HCT116 (cell line): ENCODE measurements around the gene MIEF1. TPM values are rescaled to one million over a fixed set of nuclear protein-coding genes. Genes with fewer than 3 reads are reported as not detected.
A peak's percentile ranks its signal among the peaks of the same experiment; 100 is the strongest.

Experiments used
- ATAC-seq: fragments of 200-7000 bp; cut with Tn5 transposase; 2 replicates; pipeline ENCODE4 v1.9.1; 2020; ENCODE audit warnings: mild to moderate bottlenecking, moderate library complexity
- BruUV-seq: library from RNA; stranded (reverse); fragments of 400-500 nt; replicated peaks from 2 replicates; lab custom pipeline; 2021; lab: Mats Ljungman, UMichigan
- CTCF ChIA-PET: fragments of 300-600 bp; sonication (Branson Sonifier 250); formaldehyde crosslinking; loops from one replicate; lab custom pipeline; 2021; ENCODE audit warnings: antibody characterized with exemption; lab: Charles Lee
- POLR2A ChIA-PET: fragments of 300-600, 350-600 bp; sonication (Branson Sonifier 250); formaldehyde crosslinking; loops from one replicate; lab custom pipeline; 2021; ENCODE audit warnings: antibody characterized with exemption; lab: Charles Lee
- RAD21 ChIA-PET, 2 experiments: fragments of 300-600 bp; sonication (Branson Sonifier 250); formaldehyde crosslinking; loops; one replicate each; lab custom pipeline; 2023; ENCODE audit warnings: low total read pairs in 2 of 2; ENCODE audit not compliant: uncharacterized antibody in 2 of 2, unreplicated experiment in 2 of 2, low non-redundant PET in 1 of 2; lab: Charles Lee
- DNase-seq: peaks from one replicate; pipeline ENCODE4 v3.0.0-alpha.2; 2010; ENCODE audit warnings: low read depth, low spot score
- H2AFZ ChIP-seq: fragments of 200-600 bp; shearing (Covaris generic), sonication (generic); 2 replicates; pipeline ENCODE4 v1.6.1; 2017; ENCODE audit warnings: low read depth, mixed run types, mixed read lengths, antibody characterized with exemption, low read length; ENCODE audit not compliant: poor library complexity, severe bottlenecking
- H3K27ac ChIP-seq: 2 replicates; pipeline ENCODE4 v1.5.1; 2012; ENCODE audit warnings: low read depth, low read length
- H3K27me3 ChIP-seq: fragments of 200-600 bp; sonication (generic); 2 replicates; pipeline ENCODE4 v1.6.1; 2016; ENCODE audit warnings: mixed run types, low read length, mixed read lengths; ENCODE audit not compliant: insufficient read depth
- H3K36me3 ChIP-seq, 2 experiments: fragments of 200-500 bp in 1 of 2; fragments of 200-600 bp in 1 of 2; sonication (Bioruptor generic) in 1 of 2; sonication (generic) in 1 of 2; 2 replicates each; pipeline versions ENCODE4 v1.5.1 to v1.6.1; 2014 to 2016; ENCODE audit warnings: low read length in 2 of 2, inconsistent platforms in 1 of 2, mixed read lengths in 1 of 2, mixed run types in 1 of 2; ENCODE audit not compliant: insufficient read depth in 2 of 2, control insufficient read depth in 1 of 2
- H3K4me1 ChIP-seq, 2 experiments: fragments of 200-600 bp in 1 of 2; sonication (generic) in 1 of 2; 2 replicates each; pipeline versions ENCODE4 v1.5.1 to v1.6.1; 2012 to 2017; ENCODE audit warnings: low read length in 2 of 2, inconsistent platforms in 1 of 2, mild to moderate bottlenecking in 1 of 2, mixed read lengths in 1 of 2, mixed run types in 1 of 2, moderate library complexity in 1 of 2; ENCODE audit not compliant: insufficient read depth in 2 of 2, control insufficient read depth in 1 of 2
- H3K4me2 ChIP-seq: fragments of 200-600 bp; sonication (generic); 2 replicates; pipeline ENCODE4 v1.6.1; 2017; ENCODE audit warnings: mixed run types, low read length, mixed read lengths
- H3K4me3 ChIP-seq, 2 experiments: fragments of 200-600 bp in 1 of 2; sonication (generic) in 1 of 2; replicated peaks in 1 of 2; 2 replicates each; pipeline ENCODE4 v1.5.1; 2011 to 2016; ENCODE audit warnings: low read length in 2 of 2, control low read depth in 1 of 2, low read depth in 1 of 2, mild to moderate bottlenecking in 1 of 2, mixed read lengths in 1 of 2, mixed run types in 1 of 2
- H3K79me2 ChIP-seq: fragments of 200-600 bp; sonication (generic); 2 replicates; pipeline ENCODE4 v1.6.1; 2017; ENCODE audit warnings: mild to moderate bottlenecking, mixed run types, low read length, moderate library complexity, mixed read lengths; ENCODE audit not compliant: insufficient read depth
- H3K9ac ChIP-seq: fragments of 200-600 bp; sonication (generic); 2 replicates; pipeline ENCODE4 v1.6.1; 2016; ENCODE audit warnings: low read length, mixed read lengths
- H3K9me2 ChIP-seq: fragments of 200-600 bp; sonication (generic), shearing (Covaris generic); 2 replicates; pipeline ENCODE4 v1.6.1; 2017; ENCODE audit warnings: mixed run types, mild to moderate bottlenecking, moderate library complexity; ENCODE audit not compliant: insufficient read depth
- H3K9me3 ChIP-seq, 2 experiments: fragments of 200-500 bp in 1 of 2; fragments of 200-600 bp in 1 of 2; sonication (Bioruptor generic) in 1 of 2; sonication (generic) in 1 of 2; 2 replicates each; pipeline ENCODE4 v1.6.1; 2014 to 2017; ENCODE audit warnings: low read length in 2 of 2, mixed read lengths in 2 of 2, inconsistent platforms in 1 of 2, low read depth in 1 of 2, mild to moderate bottlenecking in 1 of 2, mixed run types in 1 of 2, moderate library complexity in 1 of 2; ENCODE audit not compliant: control insufficient read depth in 1 of 2, insufficient read depth in 1 of 2
- H4K20me1 ChIP-seq: fragments of 200-600 bp; sonication (generic), shearing (Covaris generic); 2 replicates; pipeline ENCODE4 v1.6.1; 2017; ENCODE audit warnings: mixed run types, mild to moderate bottlenecking, moderate library complexity; ENCODE audit not compliant: insufficient read depth
- ATF3 ChIP-seq: IDR thresholded peaks from 2 replicates; pipeline ENCODE4 v1.6.1; 2012
- CBX3 ChIP-seq: IDR thresholded peaks from 2 replicates; pipeline ENCODE4 v1.6.1; 2012; ENCODE audit warnings: low read depth
- CEBPB ChIP-seq: IDR thresholded peaks from 2 replicates; pipeline ENCODE4 v1.6.1; 2012; ENCODE audit warnings: low read depth
- CTCF ChIP-seq, 3 experiments: fragments of 200-600 bp in 1 of 3; sonication (generic) in 1 of 3; IDR thresholded peaks in 2 of 3; conservative IDR thresholded peaks in 1 of 3; 2 replicates each; pipeline ENCODE4 v1.5.1; 2012 to 2017; ENCODE audit warnings: low read depth in 2 of 3, low read length in 2 of 3, antibody characterized with exemption in 1 of 3, borderline replicate concordance in 1 of 3, control low read depth in 1 of 3, mild to moderate bottlenecking in 1 of 3, mixed read lengths in 1 of 3, mixed run types in 1 of 3, moderate library complexity in 1 of 3; ENCODE audit not compliant: insufficient read depth in 1 of 3
- ELF1 ChIP-seq: IDR thresholded peaks from 2 replicates; pipeline ENCODE4 v1.6.1; 2012; ENCODE audit warnings: low read depth, borderline replicate concordance
- EZH2 ChIP-seq: fragments of 200-600 bp; sonication (generic); IDR thresholded peaks from 2 replicates; pipeline ENCODE4 v1.6.1; 2017; ENCODE audit warnings: antibody characterized with exemption, mixed run types
- EZH2phosphoT487 ChIP-seq: fragments of 200-600 bp; IDR thresholded peaks from 2 replicates; pipeline ENCODE4 v1.6.1; 2018; ENCODE audit warnings: antibody characterized with exemption, borderline replicate concordance
- FOSL1 ChIP-seq: IDR thresholded peaks from 2 replicates; pipeline ENCODE4 v1.6.1; 2012; ENCODE audit warnings: low read depth
- JUND ChIP-seq: IDR thresholded peaks from 2 replicates; pipeline ENCODE4 v1.6.1; 2012
- MAX ChIP-seq: IDR thresholded peaks from 2 replicates; pipeline ENCODE4 v1.6.1; 2012
- POLR2A ChIP-seq: IDR thresholded peaks from 2 replicates; pipeline ENCODE4 v1.7.0; 2011; ENCODE audit warnings: borderline replicate concordance; ENCODE audit not compliant: insufficient read depth, insufficient read length; ENCODE audit errors: extremely low read depth
- POLR2AphosphoS5 ChIP-seq: IDR thresholded peaks from 2 replicates; pipeline ENCODE4 v1.6.1; 2011; ENCODE audit warnings: mild to moderate bottlenecking, low read depth, low read length, moderate library complexity
- RAD21 ChIP-seq: IDR thresholded peaks from 2 replicates; pipeline ENCODE4 v1.6.1; 2012; ENCODE audit warnings: low read depth, mild to moderate bottlenecking
- REST ChIP-seq: IDR thresholded peaks from 2 replicates; pipeline ENCODE4 v1.6.1; 2012; ENCODE audit warnings: low read depth
- SP1 ChIP-seq: IDR thresholded peaks from 2 replicates; pipeline ENCODE4 v1.6.1; 2012; ENCODE audit warnings: low read depth
- SRF ChIP-seq: IDR thresholded peaks from 2 replicates; pipeline ENCODE4 v1.6.1; 2012; ENCODE audit warnings: low read depth
- TCF7L2 ChIP-seq: IDR thresholded peaks from 2 replicates; pipeline ENCODE4 v1.7.0; 2011; ENCODE audit warnings: borderline replicate concordance, inconsistent platforms; ENCODE audit not compliant: insufficient read depth, insufficient read length; ENCODE audit errors: extremely low read depth
- YY1 ChIP-seq: IDR thresholded peaks from 2 replicates; pipeline ENCODE4 v1.6.1; 2011; ENCODE audit warnings: low read length, low read depth, moderate library complexity, mild to moderate bottlenecking; ENCODE audit not compliant: insufficient replicate concordance; ENCODE audit errors: extremely low read depth
- ZFX ChIP-seq: fragments of 450-650 bp; IDR thresholded peaks from 2 replicates; pipeline ENCODE4 v1.6.1; 2017
- intact Hi-C: fragments of 100-400 bp; cut with micrococcal nuclease; formaldehyde crosslinking; loops from 2 replicates; pipeline ENCODE4 v1.10.0; 2022
- total RNA-seq: library from RNA; stranded (reverse); gene quantifications from one replicate; pipeline ENCODE4 v1.2.1, GENCODE V29; 2021; ENCODE audit not compliant: unreplicated experiment

Gene MIEF1
- total RNA-seq, 1 experiment from 2014 or later = 42.8 TPM

- Histone ChIP-seq H2AFZ (peak overlapping the region; percentile 31), H3K9me3 (no peaks in the 10 kb centered on the region), H3K27ac (peak overlapping the region; percentile 45), H4K20me1 (no peaks in the 10 kb centered on the region), H3K4me2 (peak overlapping the region; percentile 72), H3K36me3 (peaks cover 4 to 15% of the 10 kb centered on the region in 2 experiments; a peak in 3 of 4 replicates), H3K4me3 (peak overlapping the region in 1 of 2 experiments; percentile 28; a peak in 2 of 4 replicates), H3K27me3 (no peaks in the 10 kb centered on the region), H3K4me1 (peaks cover 33 to 50% of the 10 kb centered on the region in 2 experiments), H3K9ac (peak overlapping the region; percentile 48), H3K79me2 (peaks cover 32% of the 10 kb centered on the region), H3K9me2 (no peaks in the 10 kb centered on the region)
- intact Hi-C loops = loop anchor here (1.0 to 10.0 kb wide), 5 partner anchors 275 to 813 kb away; partner anchors contain the start of gene ADSL
- CTCF ChIA-PET = interaction anchor here (0.6 to 2.9 kb wide), 6 partner anchors 36 to 731 kb away, joined by 3 to 20 read pairs (median 4); partner anchors contain the start of gene CACNA1I
- DNase-seq (no peak), ATAC-seq (no peak)
- POLR2A ChIA-PET = interaction anchor here (1.1 kb wide), 1 partner anchor 14 kb away, joined by 4 read pairs; the partner anchor contains the start of gene ATF4
- TF ChIP-seq TCF7L2 = no peak
- no peak for TF ChIP-seq CEBPB
- TF ChIP-seq SRF = no peak
- TF ChIP-seq SP1 = no peak
- no peak for TF ChIP-seq POLR2AphosphoS5
- no peak for TF ChIP-seq REST
- TF ChIP-seq YY1 = no peak
- no peak for TF ChIP-seq CTCF (IDR thresholded peaks at IDR 0.05 in 2 of 3, conservative IDR thresholded peaks at IDR 0.05 in 1 of 3; ENCODE audit: borderline replicate concordance in 1 of 3, insufficient read depth in 1 of 3, low read depth in 2 of 3, low read length in 2 of 3)
- TF ChIP-seq JUND = no peak
- TF ChIP-seq EZH2 = no peak
- no peak for TF ChIP-seq POLR2A
- TF ChIP-seq RAD21 = no peak
- TF ChIP-seq CBX3 = no peak
- no peak for TF ChIP-seq ELF1
- no peak for TF ChIP-seq ATF3
- no peak for TF ChIP-seq FOSL1
- no peak for TF ChIP-seq MAX
- TF ChIP-seq ZFX = no peak
- TF ChIP-seq EZH2phosphoT487 = no peak
- BruUV-seq = no TSS peak
- RAD21 ChIA-PET = interaction anchor here in 1 of 2 experiments (1.5 kb wide), 1 partner anchor 491 kb away, joined by 4 read pairs; no protein-coding TSS in a partner anchor
Measured at GRCh38 chr22:39534092-39534506, 32.0 kb downstream of the MIEF1 start.
